HepG2 (cell line): ENCODE measurements around the gene NOTUM. TPM values are rescaled to one million over a fixed set of nuclear protein-coding genes. Genes with fewer than 3 reads are reported as not detected.

Experiments
- ATF4 ChIP-seq, 2 experiments: fragments of 450-650 bp in 1 of 2; sonication (generic) in 1 of 2; formaldehyde crosslinking; IDR thresholded peaks; 2 replicates each; pipeline versions ENCODE4 v1.5.0 to v1.8.0; 2020 to 2022; ENCODE audit warnings: mild to moderate bottlenecking in 1 of 2, missing genetic modification reagents in 1 of 2
- BORCS8-MEF2B ChIP-seq: sonication (generic); formaldehyde crosslinking; IDR thresholded peaks from 2 replicates; pipeline ENCODE4 v1.8.0; 2022; ENCODE audit warnings: mild to moderate bottlenecking, missing genetic modification reagents
- EZH2 ChIP-seq: conservative IDR thresholded peaks from 2 replicates; pipeline ENCODE4 v1.6.1; 2012; ENCODE audit warnings: mild to moderate bottlenecking, low read depth, low read length, moderate library complexity
- FOSL2 ChIP-seq: sonication (generic); formaldehyde crosslinking; IDR thresholded peaks from 2 replicates; pipeline ENCODE4 v1.4.0; 2020; ENCODE audit warnings: missing genetic modification reagents
- FOXC1 ChIP-seq: sonication (generic); formaldehyde crosslinking; IDR thresholded peaks from 2 replicates; pipeline ENCODE4 v1.8.0; 2022; ENCODE audit warnings: mild to moderate bottlenecking, missing genetic modification reagents, borderline replicate concordance
- HIC2 ChIP-seq: sonication (generic); formaldehyde crosslinking; IDR thresholded peaks from 2 replicates; pipeline ENCODE4 v1.9.0; 2022; ENCODE audit warnings: low read depth, missing genetic modification reagents
- NKX3-1 ChIP-seq: sonication (generic); formaldehyde crosslinking; IDR thresholded peaks from 2 replicates; pipeline ENCODE4 v1.5.0; 2020; ENCODE audit warnings: missing genetic modification reagents
- PHB2 ChIP-seq: fragments of 450-650 bp; IDR thresholded peaks from 2 replicates; pipeline ENCODE4 v1.6.1; 2018; ENCODE audit not compliant: partially characterized antibody
- PRDM4 ChIP-seq: sonication (generic); formaldehyde crosslinking; IDR thresholded peaks from 2 replicates; pipeline ENCODE4 v1.9.0; 2021; ENCODE audit warnings: missing genetic modification reagents, borderline replicate concordance
- THAP11 ChIP-seq: IDR thresholded peaks from 2 replicates; pipeline ENCODE4 v1.6.1; 2016; ENCODE audit warnings: missing biosample characterization, missing genetic modification reagents
- ZNF12 ChIP-seq: sonication (generic); formaldehyde crosslinking; IDR thresholded peaks from 2 replicates; pipeline ENCODE4 v1.5.0; 2020; ENCODE audit warnings: missing genetic modification reagents
- ZNF558 ChIP-seq: sonication (generic); formaldehyde crosslinking; IDR thresholded peaks from 2 replicates; pipeline ENCODE4 v1.9.0; 2022; ENCODE audit warnings: mild to moderate bottlenecking, missing genetic modification reagents, borderline replicate concordance
- ZNF614 ChIP-seq: IDR thresholded peaks from 2 replicates; pipeline ENCODE4 v1.6.1; 2018; ENCODE audit warnings: missing biosample characterization, missing genetic modification reagents, inconsistent platforms, borderline replicate concordance
- polyA plus RNA-seq, 8 experiments: library from polyadenylated mRNA; depleted of rRNA in 3 of 8; stranded (reverse) in 7 of 8; unstranded in 1 of 8; fragments of >200 nt; fragmentation: Illumina TruSeq in 4 of 8; extraction: Trizol in 4 of 8; gene quantifications; 2 replicates each; pipeline versions ENCODE4 v1.2.1 to v1.2.3, GENCODE V29; 2011 to 2016; ENCODE audit warnings: low read depth in 4 of 8, missing spikeins in 1 of 8, mixed read lengths in 1 of 8; ENCODE audit not compliant: insufficient read depth in 1 of 8
- total RNA-seq, 5 experiments: library from RNA; depleted of rRNA; stranded (reverse); fragments of >200 nt; fragmentation: Illumina TruSeq; extraction: Trizol; gene quantifications; 2 replicates each; pipeline ENCODE4 v1.2.3, GENCODE V29; 2016; ENCODE audit warnings: low read depth in 1 of 5
- TF ChIP-seq, protein P1 (sequence below): sonication (generic); formaldehyde crosslinking; conservative IDR thresholded peaks from 2 replicates; pipeline ENCODE4 v1.8.1; 2023; ENCODE audit warnings: missing genetic modification reagents
- TF ChIP-seq, protein P2 (sequence below): IDR thresholded peaks from 2 replicates; pipeline ENCODE4 v1.6.1; 2012; ENCODE audit warnings: low read length, improper control_type of control experiment
- TF ChIP-seq, protein P3 (sequence below): sonication (generic); formaldehyde crosslinking; IDR thresholded peaks from 2 replicates; pipeline ENCODE4 v1.5.1; 2020; ENCODE audit warnings: missing genetic modification reagents, mild to moderate bottlenecking, borderline replicate concordance

The NOTUM gene
- total and polyA plus RNA-seq, 2 of the 13 experiments (the other 11 are each of a cell fraction or from before 2014, with no cell fraction given), result 150 to 160 TPM

DNA sequence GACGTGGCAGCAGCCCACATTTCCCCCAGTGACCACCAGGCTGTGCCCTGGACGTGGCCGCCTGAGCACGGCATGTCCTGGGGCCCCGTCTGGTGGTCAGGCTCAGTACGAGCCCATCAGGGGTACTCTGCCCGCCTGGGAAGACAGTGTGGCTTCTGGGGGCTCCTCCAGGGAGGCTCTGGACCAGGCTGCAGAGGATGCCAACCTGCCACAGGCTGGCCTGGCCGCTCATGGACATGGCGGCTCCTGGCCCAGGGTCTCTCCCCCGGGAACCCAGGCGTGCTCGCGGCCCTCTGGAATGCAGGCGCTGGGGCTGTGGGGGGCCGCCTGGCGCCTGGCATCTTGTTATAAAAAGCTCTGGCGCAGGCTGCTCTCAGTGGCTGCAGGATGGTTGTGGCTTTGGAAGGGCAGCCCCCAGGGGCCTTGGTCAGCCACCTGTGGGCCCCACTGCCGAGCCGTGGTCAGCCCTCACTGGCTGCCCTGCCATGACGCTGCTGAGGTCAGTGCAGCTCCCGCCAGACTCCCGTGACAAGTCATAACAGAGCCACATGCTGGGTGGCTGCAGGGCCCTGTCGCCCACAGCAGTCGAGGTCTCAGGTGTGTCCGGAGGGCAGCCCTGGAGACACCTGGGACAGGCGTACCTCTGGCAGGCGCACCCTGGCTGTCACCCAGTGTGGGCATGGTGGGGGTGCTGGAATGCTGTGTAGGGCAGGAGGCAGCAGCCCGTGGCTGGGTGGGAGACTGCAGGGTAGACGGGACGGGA is 46.7 kb upstream of the NOTUM start (continued):
- TF ChIP-seq HIC2 (CRISPR knock-in tag), result no peak
- TF ChIP-seq ZNF12 (CRISPR knock-in tag), result no peak
- TF ChIP-seq ZNF614 (CRISPR knock-in tag), result no peak
- TF ChIP-seq FOXC1, result peak; percentile 43; the same call in 1 of the 2 replicates
- TF ChIP-seq EZH2, result no peak
- TF ChIP-seq, protein P1, sequence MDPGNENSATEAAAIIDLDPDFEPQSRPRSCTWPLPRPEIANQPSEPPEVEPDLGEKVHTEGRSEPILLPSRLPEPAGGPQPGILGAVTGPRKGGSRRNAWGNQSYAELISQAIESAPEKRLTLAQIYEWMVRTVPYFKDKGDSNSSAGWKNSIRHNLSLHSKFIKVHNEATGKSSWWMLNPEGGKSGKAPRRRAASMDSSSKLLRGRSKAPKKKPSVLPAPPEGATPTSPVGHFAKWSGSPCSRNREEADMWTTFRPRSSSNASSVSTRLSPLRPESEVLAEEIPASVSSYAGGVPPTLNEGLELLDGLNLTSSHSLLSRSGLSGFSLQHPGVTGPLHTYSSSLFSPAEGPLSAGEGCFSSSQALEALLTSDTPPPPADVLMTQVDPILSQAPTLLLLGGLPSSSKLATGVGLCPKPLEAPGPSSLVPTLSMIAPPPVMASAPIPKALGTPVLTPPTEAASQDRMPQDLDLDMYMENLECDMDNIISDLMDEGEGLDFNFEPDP (CRISPR knock-in tag), result 0 out of 2 replicates have a peak, but pooled peaks have one; percentile 93
- TF ChIP-seq THAP11, result no peak
- no peak for TF ChIP-seq ZNF558 (CRISPR knock-in tag)
- 0 out of 2 replicates have a peak, but pooled peaks have one; percentile 33 for TF ChIP-seq BORCS8-MEF2B (CRISPR knock-in tag)
- TF ChIP-seq NKX3-1 (CRISPR knock-in tag), result no peak
- TF ChIP-seq, protein P2, sequence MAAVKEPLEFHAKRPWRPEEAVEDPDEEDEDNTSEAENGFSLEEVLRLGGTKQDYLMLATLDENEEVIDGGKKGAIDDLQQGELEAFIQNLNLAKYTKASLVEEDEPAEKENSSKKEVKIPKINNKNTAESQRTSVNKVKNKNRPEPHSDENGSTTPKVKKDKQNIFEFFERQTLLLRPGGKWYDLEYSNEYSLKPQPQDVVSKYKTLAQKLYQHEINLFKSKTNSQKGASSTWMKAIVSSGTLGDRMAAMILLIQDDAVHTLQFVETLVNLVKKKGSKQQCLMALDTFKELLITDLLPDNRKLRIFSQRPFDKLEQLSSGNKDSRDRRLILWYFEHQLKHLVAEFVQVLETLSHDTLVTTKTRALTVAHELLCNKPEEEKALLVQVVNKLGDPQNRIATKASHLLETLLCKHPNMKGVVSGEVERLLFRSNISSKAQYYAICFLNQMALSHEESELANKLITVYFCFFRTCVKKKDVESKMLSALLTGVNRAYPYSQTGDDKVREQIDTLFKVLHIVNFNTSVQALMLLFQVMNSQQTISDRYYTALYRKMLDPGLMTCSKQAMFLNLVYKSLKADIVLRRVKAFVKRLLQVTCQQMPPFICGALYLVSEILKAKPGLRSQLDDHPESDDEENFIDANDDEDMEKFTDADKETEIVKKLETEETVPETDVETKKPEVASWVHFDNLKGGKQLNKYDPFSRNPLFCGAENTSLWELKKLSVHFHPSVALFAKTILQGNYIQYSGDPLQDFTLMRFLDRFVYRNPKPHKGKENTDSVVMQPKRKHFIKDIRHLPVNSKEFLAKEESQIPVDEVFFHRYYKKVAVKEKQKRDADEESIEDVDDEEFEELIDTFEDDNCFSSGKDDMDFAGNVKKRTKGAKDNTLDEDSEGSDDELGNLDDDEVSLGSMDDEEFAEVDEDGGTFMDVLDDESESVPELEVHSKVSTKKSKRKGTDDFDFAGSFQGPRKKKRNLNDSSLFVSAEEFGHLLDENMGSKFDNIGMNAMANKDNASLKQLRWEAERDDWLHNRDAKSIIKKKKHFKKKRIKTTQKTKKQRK, result no peak
- TF ChIP-seq FOSL2 (CRISPR knock-in tag), result no peak
- TF ChIP-seq ATF4 (CRISPR knock-in tag; IDR thresholded peaks at IDR 0.05), result no peak
- TF ChIP-seq, protein P3, sequence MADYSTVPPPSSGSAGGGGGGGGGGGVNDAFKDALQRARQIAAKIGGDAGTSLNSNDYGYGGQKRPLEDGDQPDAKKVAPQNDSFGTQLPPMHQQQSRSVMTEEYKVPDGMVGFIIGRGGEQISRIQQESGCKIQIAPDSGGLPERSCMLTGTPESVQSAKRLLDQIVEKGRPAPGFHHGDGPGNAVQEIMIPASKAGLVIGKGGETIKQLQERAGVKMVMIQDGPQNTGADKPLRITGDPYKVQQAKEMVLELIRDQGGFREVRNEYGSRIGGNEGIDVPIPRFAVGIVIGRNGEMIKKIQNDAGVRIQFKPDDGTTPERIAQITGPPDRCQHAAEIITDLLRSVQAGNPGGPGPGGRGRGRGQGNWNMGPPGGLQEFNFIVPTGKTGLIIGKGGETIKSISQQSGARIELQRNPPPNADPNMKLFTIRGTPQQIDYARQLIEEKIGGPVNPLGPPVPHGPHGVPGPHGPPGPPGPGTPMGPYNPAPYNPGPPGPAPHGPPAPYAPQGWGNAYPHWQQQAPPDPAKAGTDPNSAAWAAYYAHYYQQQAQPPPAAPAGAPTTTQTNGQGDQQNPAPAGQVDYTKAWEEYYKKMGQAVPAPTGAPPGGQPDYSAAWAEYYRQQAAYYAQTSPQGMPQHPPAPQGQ (CRISPR knock-in tag), result no peak
- no peak for TF ChIP-seq PHB2
- no peak for TF ChIP-seq PRDM4
